Measurements from ENCODE around the gene HOXB8.

DNA sequence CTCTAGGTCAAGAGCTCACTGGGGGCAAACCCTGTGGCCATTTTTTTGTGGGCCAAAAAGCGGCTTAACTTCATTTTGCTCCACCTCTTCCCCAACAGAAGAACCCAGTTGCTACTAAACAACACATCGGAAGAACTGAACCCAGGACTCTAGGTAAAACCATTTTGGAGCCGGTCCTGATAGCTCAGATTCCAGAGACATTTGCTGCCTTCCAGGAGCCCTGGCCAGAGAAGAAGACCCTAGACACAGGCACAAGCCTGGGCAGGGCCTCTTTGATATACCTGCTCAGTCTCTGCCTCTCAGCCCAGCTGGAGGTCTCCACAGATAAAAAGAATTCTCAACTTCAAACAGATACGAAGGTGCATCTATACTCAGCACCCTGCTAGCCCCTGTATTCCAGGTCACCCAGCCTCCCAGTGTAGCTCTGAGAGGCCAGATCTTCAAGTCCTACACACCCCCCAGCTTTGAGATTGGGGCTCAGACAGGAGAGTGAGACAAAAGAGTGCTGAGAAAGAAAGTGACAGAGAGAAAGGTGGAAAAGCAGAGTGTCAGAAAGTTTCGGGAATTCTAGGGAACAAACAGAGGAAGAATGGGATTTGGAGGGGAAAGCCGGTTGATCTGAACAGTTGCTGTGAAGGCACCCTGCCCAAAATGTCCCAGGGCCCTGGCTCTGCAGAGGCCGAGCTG lies 17.6 kb upstream of the HOXB8 start:
- TF ChIP-seq, protein P1, sequence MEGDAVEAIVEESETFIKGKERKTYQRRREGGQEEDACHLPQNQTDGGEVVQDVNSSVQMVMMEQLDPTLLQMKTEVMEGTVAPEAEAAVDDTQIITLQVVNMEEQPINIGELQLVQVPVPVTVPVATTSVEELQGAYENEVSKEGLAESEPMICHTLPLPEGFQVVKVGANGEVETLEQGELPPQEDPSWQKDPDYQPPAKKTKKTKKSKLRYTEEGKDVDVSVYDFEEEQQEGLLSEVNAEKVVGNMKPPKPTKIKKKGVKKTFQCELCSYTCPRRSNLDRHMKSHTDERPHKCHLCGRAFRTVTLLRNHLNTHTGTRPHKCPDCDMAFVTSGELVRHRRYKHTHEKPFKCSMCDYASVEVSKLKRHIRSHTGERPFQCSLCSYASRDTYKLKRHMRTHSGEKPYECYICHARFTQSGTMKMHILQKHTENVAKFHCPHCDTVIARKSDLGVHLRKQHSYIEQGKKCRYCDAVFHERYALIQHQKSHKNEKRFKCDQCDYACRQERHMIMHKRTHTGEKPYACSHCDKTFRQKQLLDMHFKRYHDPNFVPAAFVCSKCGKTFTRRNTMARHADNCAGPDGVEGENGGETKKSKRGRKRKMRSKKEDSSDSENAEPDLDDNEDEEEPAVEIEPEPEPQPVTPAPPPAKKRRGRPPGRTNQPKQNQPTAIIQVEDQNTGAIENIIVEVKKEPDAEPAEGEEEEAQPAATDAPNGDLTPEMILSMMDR (IDR thresholded peaks at IDR 0.05; ENCODE audit: insufficient read depth, low read depth, low read length): no peak
- TF ChIP-seq EZH2 (IDR thresholded peaks at IDR 0.05; ENCODE audit: insufficient read depth, low read length): no peak

All from astrocyte (in vitro differentiated cells and primary cell).